H1 (cell line): ENCODE results near the gene AIRE. TPM values are rescaled to one million over a fixed set of nuclear protein-coding genes. Genes with fewer than 3 reads are reported as not detected.

Experiments
- ATF2 ChIP-seq: IDR thresholded peaks from 2 replicates; pipeline ENCODE4 v1.6.1; 2012; ENCODE audit warnings: low read length, inconsistent platforms
- BCL11A ChIP-seq, 2 experiments: IDR thresholded peaks; one replicate each; pipeline ENCODE4 v1.6.1; 2011; ENCODE audit warnings: low read depth in 2 of 2, low read length in 2 of 2, mild to moderate bottlenecking in 2 of 2
- CBX5 ChIP-seq: fragments of 300-800, 300-1000 bp; sonication (generic); IDR thresholded peaks from 2 replicates; pipeline ENCODE4 v1.7.1; 2016; ENCODE audit warnings: antibody characterized with exemption, low read length, low read depth
- RNF2 ChIP-seq: fragments of 200-900, 300-1000 bp; sonication (generic); IDR thresholded peaks from 2 replicates; pipeline ENCODE4 v1.7.1; 2016; ENCODE audit warnings: borderline replicate concordance, low read depth, mild to moderate bottlenecking, antibody characterized with exemption, low read length; ENCODE audit not compliant: poor library complexity, severe bottlenecking; ENCODE audit errors: missing control alignments
- SP2 ChIP-seq: IDR thresholded peaks from 2 replicates; pipeline ENCODE4 v1.6.1; 2012; ENCODE audit warnings: mild to moderate bottlenecking, low read length, inconsistent platforms
- polyA plus RNA-seq, 7 experiments: library from polyadenylated mRNA; depleted of rRNA in 3 of 7; stranded (reverse) in 5 of 7; unstranded in 2 of 7; fragments of >200 nt in 5 of 7; fragments of 200-250 nt in 2 of 7; gene quantifications; 1 replicate in 5 of 7; 2 replicates in 1 of 7; 4 replicates in 1 of 7; pipeline versions ENCODE4 v1.2.1 to v1.2.3, GENCODE V29; 2011 to 2013; ENCODE audit warnings: missing spikeins in 2 of 7, mixed read lengths in 2 of 7
- total RNA-seq: library from RNA; stranded (reverse); fragmentation: NEBNext Ultra II Directional; extraction: Animal tissue kit (Norgen Biotek cat#: 25700); gene quantifications from 2 replicates; pipeline ENCODE4 v1.2.1, GENCODE V29; 2021

The AIRE gene
- total and polyA plus RNA-seq, 2 of the 8 experiments (the other 6 are each of a cell fraction or from before 2014, with no cell fraction given) = 0.09 TPM; not detected in 1

GRCh38 chr21:44275041-44275440 is 10.6 kb upstream of the AIRE start (continued):
- no peak for TF ChIP-seq BCL11A (IDR thresholded peaks at IDR 0.05; ENCODE audit: low read depth in 2 of 2, low read length in 2 of 2)
- TF ChIP-seq ATF2 = no peak
- no peak for TF ChIP-seq SP2
- TF ChIP-seq CBX5 = no peak
- no peak for TF ChIP-seq RNF2
